ENCODE data around the gene MDN1. TPM values are rescaled to one million over a fixed set of nuclear protein-coding genes. Genes with fewer than 3 reads are reported as not detected.

MDN1 gene
- total and polyA plus RNA-seq, 2 of the 13 experiments (the other 11 are each of a cell fraction or from before 2014, with no cell fraction given) = 18.8 to 52.9 TPM

DNA sequence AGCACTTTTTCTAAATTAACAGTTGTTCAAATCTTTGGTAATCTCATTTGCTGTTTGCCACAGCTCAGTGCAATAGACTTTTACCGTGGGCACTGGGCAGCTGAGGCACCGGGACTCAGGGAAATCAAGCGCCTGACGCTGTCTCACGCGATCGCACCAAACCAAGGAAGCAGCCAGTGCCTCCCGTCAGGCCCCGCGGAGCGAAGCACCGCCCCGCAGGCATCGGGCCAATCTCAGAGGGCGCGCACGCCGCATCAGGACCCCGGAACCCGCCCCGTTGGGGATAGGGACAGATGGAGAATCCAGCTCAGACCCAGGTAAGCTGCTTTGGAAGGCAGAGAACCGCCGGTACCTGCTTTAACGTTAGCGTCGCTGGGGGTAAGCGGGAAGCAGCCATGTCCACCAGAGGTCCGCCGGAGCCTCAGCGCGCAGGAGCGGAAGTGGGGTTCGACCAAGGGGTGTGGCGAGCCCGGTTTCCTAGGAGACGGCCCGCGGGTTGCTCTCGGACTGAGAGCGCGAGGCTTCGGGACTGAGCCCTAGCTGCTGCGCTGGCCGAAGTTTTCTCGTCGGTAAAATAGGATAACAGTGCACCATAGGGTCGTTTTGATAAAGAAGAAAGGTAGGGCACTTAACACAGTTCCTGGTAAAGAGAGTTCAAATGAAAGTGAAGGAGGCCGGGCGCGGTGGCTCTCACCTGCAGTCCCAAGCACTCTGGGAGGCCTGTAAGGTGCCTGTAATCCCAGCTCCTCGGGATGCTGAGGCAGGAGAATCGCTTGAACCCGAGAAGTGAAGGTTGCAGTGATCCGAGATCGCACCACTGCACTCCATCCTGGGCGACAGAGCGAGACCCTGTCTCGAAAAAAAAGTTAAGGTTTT lies 181.0 kb downstream of the MDN1 start, which contains the start of gene LYRM2 (continued):
- TF ChIP-seq, protein P1, sequence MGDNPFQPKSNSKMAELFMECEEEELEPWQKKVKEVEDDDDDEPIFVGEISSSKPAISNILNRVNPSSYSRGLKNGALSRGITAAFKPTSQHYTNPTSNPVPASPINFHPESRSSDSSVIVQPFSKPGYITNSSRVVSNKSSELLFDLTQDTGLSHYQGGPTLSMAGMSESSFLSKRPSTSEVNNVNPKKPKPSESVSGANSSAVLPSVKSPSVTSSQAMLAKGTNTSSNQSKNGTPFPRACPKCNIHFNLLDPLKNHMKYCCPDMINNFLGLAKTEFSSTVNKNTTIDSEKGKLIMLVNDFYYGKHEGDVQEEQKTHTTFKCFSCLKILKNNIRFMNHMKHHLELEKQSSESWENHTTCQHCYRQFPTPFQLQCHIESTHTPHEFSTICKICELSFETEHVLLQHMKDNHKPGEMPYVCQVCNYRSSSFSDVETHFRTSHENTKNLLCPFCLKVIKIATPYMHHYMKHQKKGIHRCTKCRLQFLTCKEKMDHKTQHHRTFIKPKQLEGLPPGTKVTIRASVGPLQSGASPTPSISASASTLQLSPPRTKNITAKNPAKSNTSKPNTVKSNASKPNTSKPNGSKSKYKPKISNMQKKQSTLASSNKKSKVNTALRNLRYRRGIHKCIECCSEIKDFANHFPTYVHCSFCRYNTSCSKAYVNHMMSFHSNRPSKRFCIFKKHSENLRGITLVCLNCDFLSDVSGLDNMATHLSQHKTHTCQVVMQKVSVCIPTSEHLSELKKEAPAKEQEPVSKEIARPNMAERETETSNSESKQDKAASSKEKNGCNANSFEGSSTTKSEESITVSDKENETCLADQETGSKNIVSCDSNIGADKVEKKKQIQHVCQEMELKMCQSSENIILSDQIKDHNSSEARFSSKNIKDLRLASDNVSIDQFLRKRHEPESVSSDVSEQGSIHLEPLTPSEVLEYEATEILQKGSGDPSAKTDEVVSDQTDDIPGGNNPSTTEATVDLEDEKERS (CRISPR knock-in tag; IDR thresholded peaks at IDR 0.05) = peak; percentile 63; the same call in 1 of the 2 replicates
- TF ChIP-seq MZF1 (CRISPR knock-in tag; IDR thresholded peaks at IDR 0.05; ENCODE audit: borderline replicate concordance) (no peak), SRY (CRISPR knock-in tag; IDR thresholded peaks at IDR 0.05) (peak; percentile 84; the same call in 1 of the 2 replicates), MTA1 (CRISPR knock-in tag; IDR thresholded peaks at IDR 0.05; ENCODE audit: borderline replicate concordance) (no peak), ZNF263 (CRISPR knock-in tag; IDR thresholded peaks at IDR 0.05) (no peak), ZNF451 (CRISPR knock-in tag; IDR thresholded peaks at IDR 0.05) (0 out of 2 replicates have a peak, but pooled peaks have one; percentile 26), KMT2B (CRISPR knock-in tag; IDR thresholded peaks at IDR 0.05) (peak; percentile 88), ZKSCAN8 (CRISPR knock-in tag; IDR thresholded peaks at IDR 0.05; ENCODE audit: borderline replicate concordance) (0 out of 2 replicates have a peak, but pooled peaks have one; percentile 54), FLYWCH1 (CRISPR knock-in tag; IDR thresholded peaks at IDR 0.05) (no peak), HNRNPK (IDR thresholded peaks at IDR 0.05; ENCODE audit: low read depth, low read length, poor library complexity, severe bottlenecking) (no peak), ZNF530 (CRISPR knock-in tag; IDR thresholded peaks at IDR 0.05; ENCODE audit: low read depth) (no peak)
- TF ChIP-seq, protein P2, sequence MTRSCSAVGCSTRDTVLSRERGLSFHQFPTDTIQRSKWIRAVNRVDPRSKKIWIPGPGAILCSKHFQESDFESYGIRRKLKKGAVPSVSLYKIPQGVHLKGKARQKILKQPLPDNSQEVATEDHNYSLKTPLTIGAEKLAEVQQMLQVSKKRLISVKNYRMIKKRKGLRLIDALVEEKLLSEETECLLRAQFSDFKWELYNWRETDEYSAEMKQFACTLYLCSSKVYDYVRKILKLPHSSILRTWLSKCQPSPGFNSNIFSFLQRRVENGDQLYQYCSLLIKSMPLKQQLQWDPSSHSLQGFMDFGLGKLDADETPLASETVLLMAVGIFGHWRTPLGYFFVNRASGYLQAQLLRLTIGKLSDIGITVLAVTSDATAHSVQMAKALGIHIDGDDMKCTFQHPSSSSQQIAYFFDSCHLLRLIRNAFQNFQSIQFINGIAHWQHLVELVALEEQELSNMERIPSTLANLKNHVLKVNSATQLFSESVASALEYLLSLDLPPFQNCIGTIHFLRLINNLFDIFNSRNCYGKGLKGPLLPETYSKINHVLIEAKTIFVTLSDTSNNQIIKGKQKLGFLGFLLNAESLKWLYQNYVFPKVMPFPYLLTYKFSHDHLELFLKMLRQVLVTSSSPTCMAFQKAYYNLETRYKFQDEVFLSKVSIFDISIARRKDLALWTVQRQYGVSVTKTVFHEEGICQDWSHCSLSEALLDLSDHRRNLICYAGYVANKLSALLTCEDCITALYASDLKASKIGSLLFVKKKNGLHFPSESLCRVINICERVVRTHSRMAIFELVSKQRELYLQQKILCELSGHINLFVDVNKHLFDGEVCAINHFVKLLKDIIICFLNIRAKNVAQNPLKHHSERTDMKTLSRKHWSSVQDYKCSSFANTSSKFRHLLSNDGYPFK (CRISPR knock-in tag; IDR thresholded peaks at IDR 0.05; ENCODE audit: borderline replicate concordance) = peak; percentile 88; the same call in 1 of the 2 replicates
- TF ChIP-seq, protein P3, sequence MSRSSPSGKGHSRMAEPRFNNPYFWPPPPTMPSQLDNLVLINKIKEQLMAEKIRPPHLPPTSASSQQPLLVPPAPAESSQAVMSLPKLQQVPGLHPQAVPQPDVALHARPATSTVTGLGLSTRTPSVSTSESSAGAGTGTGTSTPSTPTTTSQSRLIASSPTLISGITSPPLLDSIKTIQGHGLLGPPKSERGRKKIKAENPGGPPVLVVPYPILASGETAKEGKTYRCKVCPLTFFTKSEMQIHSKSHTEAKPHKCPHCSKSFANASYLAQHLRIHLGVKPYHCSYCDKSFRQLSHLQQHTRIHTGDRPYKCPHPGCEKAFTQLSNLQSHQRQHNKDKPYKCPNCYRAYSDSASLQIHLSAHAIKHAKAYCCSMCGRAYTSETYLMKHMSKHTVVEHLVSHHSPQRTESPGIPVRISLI (CRISPR knock-in tag; IDR thresholded peaks at IDR 0.05; ENCODE audit: borderline replicate concordance) = no peak
- TF ChIP-seq, protein P4, sequence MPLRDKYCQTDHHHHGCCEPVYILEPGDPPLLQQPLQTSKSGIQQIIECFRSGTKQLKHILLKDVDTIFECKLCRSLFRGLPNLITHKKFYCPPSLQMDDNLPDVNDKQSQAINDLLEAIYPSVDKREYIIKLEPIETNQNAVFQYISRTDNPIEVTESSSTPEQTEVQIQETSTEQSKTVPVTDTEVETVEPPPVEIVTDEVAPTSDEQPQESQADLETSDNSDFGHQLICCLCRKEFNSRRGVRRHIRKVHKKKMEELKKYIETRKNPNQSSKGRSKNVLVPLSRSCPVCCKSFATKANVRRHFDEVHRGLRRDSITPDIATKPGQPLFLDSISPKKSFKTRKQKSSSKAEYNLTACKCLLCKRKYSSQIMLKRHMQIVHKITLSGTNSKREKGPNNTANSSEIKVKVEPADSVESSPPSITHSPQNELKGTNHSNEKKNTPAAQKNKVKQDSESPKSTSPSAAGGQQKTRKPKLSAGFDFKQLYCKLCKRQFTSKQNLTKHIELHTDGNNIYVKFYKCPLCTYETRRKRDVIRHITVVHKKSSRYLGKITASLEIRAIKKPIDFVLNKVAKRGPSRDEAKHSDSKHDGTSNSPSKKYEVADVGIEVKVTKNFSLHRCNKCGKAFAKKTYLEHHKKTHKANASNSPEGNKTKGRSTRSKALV (CRISPR knock-in tag; IDR thresholded peaks at IDR 0.05) = peak; percentile 59; the same call in 1 of the 2 replicates
- TF ChIP-seq, protein P5, sequence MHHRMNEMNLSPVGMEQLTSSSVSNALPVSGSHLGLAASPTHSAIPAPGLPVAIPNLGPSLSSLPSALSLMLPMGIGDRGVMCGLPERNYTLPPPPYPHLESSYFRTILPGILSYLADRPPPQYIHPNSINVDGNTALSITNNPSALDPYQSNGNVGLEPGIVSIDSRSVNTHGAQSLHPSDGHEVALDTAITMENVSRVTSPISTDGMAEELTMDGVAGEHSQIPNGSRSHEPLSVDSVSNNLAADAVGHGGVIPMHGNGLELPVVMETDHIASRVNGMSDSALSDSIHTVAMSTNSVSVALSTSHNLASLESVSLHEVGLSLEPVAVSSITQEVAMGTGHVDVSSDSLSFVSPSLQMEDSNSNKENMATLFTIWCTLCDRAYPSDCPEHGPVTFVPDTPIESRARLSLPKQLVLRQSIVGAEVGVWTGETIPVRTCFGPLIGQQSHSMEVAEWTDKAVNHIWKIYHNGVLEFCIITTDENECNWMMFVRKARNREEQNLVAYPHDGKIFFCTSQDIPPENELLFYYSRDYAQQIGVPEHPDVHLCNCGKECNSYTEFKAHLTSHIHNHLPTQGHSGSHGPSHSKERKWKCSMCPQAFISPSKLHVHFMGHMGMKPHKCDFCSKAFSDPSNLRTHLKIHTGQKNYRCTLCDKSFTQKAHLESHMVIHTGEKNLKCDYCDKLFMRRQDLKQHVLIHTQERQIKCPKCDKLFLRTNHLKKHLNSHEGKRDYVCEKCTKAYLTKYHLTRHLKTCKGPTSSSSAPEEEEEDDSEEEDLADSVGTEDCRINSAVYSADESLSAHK (CRISPR knock-in tag; IDR thresholded peaks at IDR 0.05; ENCODE audit: borderline replicate concordance) = no peak

All from HepG2 (cell line).